Mucosa of rectum (tissue), 2 donors: Measurements from ENCODE around the gene CBLB.
"Not testable (repeated sequence)": the region's sequence is repeated elsewhere in the genome, so short reads cannot be mapped to it uniquely, and the experiment has no call there.

Experiments used
- H3K27ac ChIP-seq, 2 donors: one replicate each; pipeline ENCODE4 v1.7.0; 2013; ENCODE audit warnings: inconsistent platforms in 2 of 2, low read depth in 2 of 2, low read length in 2 of 2
- H3K27me3 ChIP-seq, 2 donors: one replicate each; pipeline ENCODE4 v1.7.0; 2013; ENCODE audit warnings: low read length in 2 of 2; ENCODE audit not compliant: control insufficient read depth in 2 of 2, insufficient read depth in 2 of 2
- H3K36me3 ChIP-seq, 2 donors: one replicate each; pipeline ENCODE4 v1.7.0; 2013; ENCODE audit warnings: low read length in 2 of 2; ENCODE audit not compliant: control insufficient read depth in 2 of 2, insufficient read depth in 2 of 2
- H3K4me1 ChIP-seq, 2 donors: one replicate each; pipeline ENCODE4 v1.7.0; 2013; ENCODE audit warnings: low read length in 2 of 2, mild to moderate bottlenecking in 1 of 2; ENCODE audit not compliant: control insufficient read depth in 2 of 2, insufficient read depth in 2 of 2
- H3K4me3 ChIP-seq, 2 donors: one replicate each; pipeline ENCODE4 v1.7.0; 2013; ENCODE audit warnings: low read length in 2 of 2
- H3K9ac ChIP-seq, 2 donors: one replicate each; pipeline ENCODE4 v1.7.0; 2013; ENCODE audit warnings: low read length in 2 of 2, low read depth in 1 of 2, mild to moderate bottlenecking in 1 of 2
- H3K9me3 ChIP-seq, 2 donors: one replicate each; pipeline ENCODE4 v1.7.0; 2013; ENCODE audit warnings: low read length in 2 of 2; ENCODE audit not compliant: control insufficient read depth in 2 of 2
- donor health status: healthy.
- donor health status: Normal muscosa, but diverticular disease.

Gene CBLB

GRCh38 chr3:105728771-105729312 lies 140.0 kb downstream of the CBLB start:
- H3K4me3 ChIP-seq = no peak overlapping the region
- no peaks in the 10 kb centered on the region for H3K9me3 ChIP-seq
- no peaks in the 10 kb centered on the region for H3K27me3 ChIP-seq
- no peak overlapping the region for H3K27ac ChIP-seq
- no peak overlapping the region for H3K9ac ChIP-seq
- no peaks in the 10 kb centered on the region for H3K4me1 ChIP-seq
- peaks cover 0 to 4% of the 10 kb centered on the region in 2 donors for H3K36me3 ChIP-seq

- H3K36me3 ChIP-seq, H3K9me3 ChIP-seq, H3K4me1 ChIP-seq, H3K27ac ChIP-seq, H3K9ac ChIP-seq, H3K27me3 ChIP-seq, H3K4me3 ChIP-seq: not testable (repeated sequence)
These were observed 141.8 kb downstream of the CBLB start for GRCh38 chr3:105727036-105727435.

- Histone ChIP-seq H3K9me3 (no peaks in the 10 kb centered on the region), H3K27ac (no peak overlapping the region), H3K4me3 (no peak overlapping the region), H3K9ac (no peak overlapping the region), H3K27me3 (no peaks in the 10 kb centered on the region), H3K36me3 (peaks cover 13 to 17% of the 10 kb centered on the region in 2 donors), H3K4me1 (no peaks in the 10 kb centered on the region)
These were observed 145.8 kb downstream of the CBLB start for GRCh38 chr3:105722943-105723556.

GRCh38 chr3:105719791-105720190 lies 149.0 kb downstream of the CBLB start:
- Histone ChIP-seq H3K4me1 (no peaks in the 10 kb centered on the region), H3K27ac (no peak overlapping the region), H3K4me3 (no peak overlapping the region), H3K27me3 (no peaks in the 10 kb centered on the region), H3K9ac (no peak overlapping the region), H3K36me3 (peaks cover 13 to 17% of the 10 kb centered on the region in 2 donors), H3K9me3 (no peaks in the 10 kb centered on the region)

GRCh38 chr3:105715372-105715771 lies 153.4 kb downstream of the CBLB start:
- Histone ChIP-seq H3K4me3 (no peak overlapping the region), H3K36me3 (peaks cover 20 to 23% of the 10 kb centered on the region in 2 donors), H3K4me1 (no peaks in the 10 kb centered on the region), H3K27ac (no peak overlapping the region), H3K9ac (no peak overlapping the region), H3K9me3 (no peaks in the 10 kb centered on the region), H3K27me3 (no peaks in the 10 kb centered on the region)

- no peak overlapping the region for H3K4me3 ChIP-seq
- H3K36me3 ChIP-seq = peaks cover 15 to 23% of the 10 kb centered on the region in 2 donors
- no peaks in the 10 kb centered on the region for H3K4me1 ChIP-seq
- no peak overlapping the region for H3K9ac ChIP-seq
- H3K27ac ChIP-seq = no peak overlapping the region
- H3K9me3 ChIP-seq = no peaks in the 10 kb centered on the region
- no peaks in the 10 kb centered on the region for H3K27me3 ChIP-seq
These were observed 154.4 kb downstream of the CBLB start for GRCh38 chr3:105714453-105714852.

- H3K27me3 ChIP-seq = no peaks in the 10 kb centered on the region
- H3K9me3 ChIP-seq = no peaks in the 10 kb centered on the region
- no peak overlapping the region for H3K4me3 ChIP-seq
- H3K9ac ChIP-seq = no peak overlapping the region
- H3K27ac ChIP-seq = no peak overlapping the region
- peaks cover 1 to 8% of the 10 kb centered on the region in 2 donors for H3K36me3 ChIP-seq
- H3K4me1 ChIP-seq = no peaks in the 10 kb centered on the region
These were observed 159.8 kb downstream of the CBLB start for GRCh38 chr3:105708980-105709379.

- Histone ChIP-seq H3K36me3 (peaks cover 6 to 8% of the 10 kb centered on the region in 2 donors), H3K4me3 (no peak overlapping the region), H3K4me1 (no peaks in the 10 kb centered on the region), H3K27ac (no peak overlapping the region), H3K27me3 (no peaks in the 10 kb centered on the region), H3K9me3 (no peaks in the 10 kb centered on the region), H3K9ac (no peak overlapping the region)
These were observed 161.8 kb downstream of the CBLB start for GRCh38 chr3:105707009-105707408.

GRCh38 chr3:105704726-105705410 lies 163.9 kb downstream of the CBLB start:
- Histone ChIP-seq H3K27me3 (no peaks in the 10 kb centered on the region), H3K36me3 (peaks cover 11 to 20% of the 10 kb centered on the region in 2 donors), H3K9me3 (no peaks in the 10 kb centered on the region), H3K9ac (no peak overlapping the region), H3K4me1 (no peaks in the 10 kb centered on the region), H3K27ac (no peak overlapping the region), H3K4me3 (no peak overlapping the region)

- Histone ChIP-seq H3K4me1 (no peaks in the 10 kb centered on the region), H3K36me3 (peaks cover 11 to 20% of the 10 kb centered on the region in 2 donors), H3K4me3 (no peak overlapping the region)
These were observed 168.2 kb downstream of the CBLB start for GRCh38 chr3:105700575-105700974.

More at GRCh38 chr3:105700575-105700974, 168.2 kb downstream of the CBLB start:
- H3K27me3 ChIP-seq = no peaks in the 10 kb centered on the region
- no peaks in the 10 kb centered on the region for H3K9me3 ChIP-seq
- no peak overlapping the region for H3K27ac ChIP-seq
- no peak overlapping the region for H3K9ac ChIP-seq
